ENCODE data around the gene CHAD. TPM values are rescaled to one million over a fixed set of nuclear protein-coding genes. Genes with fewer than 3 reads are reported as not detected.
"Not testable (repeated sequence)": the region's sequence is repeated elsewhere in the genome, so short reads cannot be mapped to it uniquely, and the experiment has no call there.

CHAD gene
- total and polyA plus RNA-seq, 4 donors = 0.14 to 0.37 (median 0.35) TPM; not detected in 1

- DNase-seq (no peak), ATAC-seq (ENCODE audit: insufficient read depth, low FRiP score) (no peak)
- no peak overlapping the region for H3K27ac ChIP-seq (ENCODE audit: low read depth in 1 of 2, low read length in 1 of 2)
- peaks cover 0 to 6% (median 0%) of the 10 kb centered on the region in 3 donors for H3K27me3 ChIP-seq (ENCODE audit: control insufficient read depth in 3 of 3, insufficient read depth in 3 of 3, low read length in 2 of 3)
- TF ChIP-seq CTCF (IDR thresholded peaks at IDR 0.05; ENCODE audit: control extremely low read depth, extremely low read depth) = no peak
- H3K9me3 ChIP-seq (ENCODE audit: control insufficient read depth in 4 of 4, insufficient read depth in 3 of 4, low read length in 3 of 4) = no peaks in the 10 kb centered on the region
- no peak overlapping the region for H3K4me3 ChIP-seq
- H3K9ac ChIP-seq (ENCODE audit: insufficient read depth in 1 of 2, low read length in 2 of 2) = no peak overlapping the region
- 88 to 92% methylated on average over 4 of the region's 4 CpGs for WGBS, 2 donors
- peaks cover 0 to 14% (median 5%) of the 10 kb centered on the region in 4 donors for H3K36me3 ChIP-seq (ENCODE audit: control insufficient read depth in 4 of 4, insufficient read depth in 4 of 4, low read length in 4 of 4)
- peaks cover 0 to 12% (median 6%) of the 10 kb centered on the region in 5 donors for H3K4me1 ChIP-seq (ENCODE audit: control insufficient read depth in 5 of 5, insufficient read depth in 5 of 5, low read length in 5 of 5)
Observed at GRCh38 chr17:50475362-50475761, 6.7 kb upstream of the CHAD start.

GRCh38 chr17:50474523-50474922 is 5.8 kb upstream of the CHAD start:
- TF ChIP-seq CTCF (IDR thresholded peaks at IDR 0.05; ENCODE audit: control extremely low read depth, extremely low read depth) = no peak
- WGBS, 2 donors = 82 to 87% methylated on average over 6 of the region's 6 CpGs

GRCh38 chr17:50473901-50474300 is 5.2 kb upstream of the CHAD start:
- H3K27ac ChIP-seq (ENCODE audit: low read depth in 1 of 2, low read length in 1 of 2) = no peak overlapping the region
- peaks cover 0 to 14% (median 0%) of the 10 kb centered on the region in 3 donors for H3K27me3 ChIP-seq (ENCODE audit: control insufficient read depth in 3 of 3, insufficient read depth in 3 of 3, low read length in 2 of 3)
- H3K36me3 ChIP-seq (ENCODE audit: control insufficient read depth in 4 of 4, insufficient read depth in 4 of 4, low read length in 4 of 4) = peaks cover 0 to 14% (median 5%) of the 10 kb centered on the region in 4 donors
- no peak overlapping the region for H3K4me3 ChIP-seq
- TF ChIP-seq CTCF (IDR thresholded peaks at IDR 0.05; ENCODE audit: control extremely low read depth, extremely low read depth) = no peak
- 93 to 95% methylated on average over 11 of the region's 11 CpGs for WGBS, 2 donors
- no peak overlapping the region for H3K9ac ChIP-seq (ENCODE audit: insufficient read depth in 1 of 2, low read length in 2 of 2)
- peaks cover 0 to 6% (median 2%) of the 10 kb centered on the region in 5 donors for H3K4me1 ChIP-seq (ENCODE audit: control insufficient read depth in 5 of 5, insufficient read depth in 5 of 5, low read length in 5 of 5)
- H3K9me3 ChIP-seq (ENCODE audit: control insufficient read depth in 4 of 4, insufficient read depth in 3 of 4, low read length in 3 of 4) = no peaks in the 10 kb centered on the region
- no peak for DNase-seq
- no peak for ATAC-seq (ENCODE audit: insufficient read depth, low FRiP score)

More at GRCh38 chr17:50474523-50474922, 5.8 kb upstream of the CHAD start:
- no peak overlapping the region for H3K9ac ChIP-seq (ENCODE audit: insufficient read depth in 1 of 2, low read length in 2 of 2)
- peaks cover 0 to 7% (median under 1%) of the 10 kb centered on the region in 5 donors for H3K4me1 ChIP-seq (ENCODE audit: control insufficient read depth in 5 of 5, insufficient read depth in 5 of 5, low read length in 5 of 5)
- H3K9me3 ChIP-seq (ENCODE audit: control insufficient read depth in 4 of 4, insufficient read depth in 3 of 4, low read length in 3 of 4) = no peaks in the 10 kb centered on the region
- DNase-seq = no peak
- ATAC-seq (ENCODE audit: insufficient read depth, low FRiP score) = no peak
- peaks cover 0 to 9% (median 0%) of the 10 kb centered on the region in 3 donors for H3K27me3 ChIP-seq (ENCODE audit: control insufficient read depth in 3 of 3, insufficient read depth in 3 of 3, low read length in 2 of 3)
- H3K36me3 ChIP-seq (ENCODE audit: control insufficient read depth in 4 of 4, insufficient read depth in 4 of 4, low read length in 4 of 4) = peaks cover 0 to 14% (median 5%) of the 10 kb centered on the region in 4 donors
- no peak overlapping the region for H3K27ac ChIP-seq (ENCODE audit: low read depth in 1 of 2, low read length in 1 of 2)
- H3K4me3 ChIP-seq = no peak overlapping the region

- 91 to 95% methylated on average over 13 of the region's 13 CpGs for WGBS, 2 donors
- not testable (repeated sequence) for H3K9me3 ChIP-seq (ENCODE audit: control insufficient read depth in 4 of 4, insufficient read depth in 3 of 4, low read length in 3 of 4)
Observed at GRCh38 chr17:50472761-50473161, 4.1 kb upstream of the CHAD start.

More at GRCh38 chr17:50472761-50473161, 4.1 kb upstream of the CHAD start:
- not testable (repeated sequence) for H3K4me3 ChIP-seq; ATAC-seq (ENCODE audit: insufficient read depth, low FRiP score); H3K9ac ChIP-seq (ENCODE audit: insufficient read depth in 1 of 2, low read length in 2 of 2); H3K27ac ChIP-seq (ENCODE audit: low read depth in 1 of 2, low read length in 1 of 2)
- Histone ChIP-seq H3K4me1 (ENCODE audit: control insufficient read depth in 5 of 5, insufficient read depth in 5 of 5, low read length in 5 of 5) (peaks cover 0 to 15% (median 3%) of the 10 kb centered on the region in 5 donors), H3K36me3 (ENCODE audit: control insufficient read depth in 4 of 4, insufficient read depth in 4 of 4, low read length in 4 of 4) (peaks cover 0 to 14% (median 5%) of the 10 kb centered on the region in 4 donors), H3K27me3 (ENCODE audit: control insufficient read depth in 3 of 3, insufficient read depth in 3 of 3, low read length in 2 of 3) (peaks cover 0 to 24% (median 0%) of the 10 kb centered on the region in 3 donors)
- DNase-seq = peak in 1 of 3 donors; percentile 18

All from lung (tissue), 12 donors.